Rectal smooth muscle tissue (tissue), 1 donor: ENCODE results near the gene SULT1E1.
A peak's percentile ranks its signal among the peaks of the same experiment; 100 is the strongest.
"Not testable (repeated sequence)": the region's sequence is repeated elsewhere in the genome, so short reads cannot be mapped to it uniquely, and the experiment has no call there.

Experiments used
- H3K27ac ChIP-seq: one replicate; pipeline ENCODE4 v1.7.0; 2013; ENCODE audit warnings: low read depth, low read length, inconsistent platforms
- H3K27me3 ChIP-seq: one replicate; pipeline ENCODE4 v1.7.0; 2013; ENCODE audit warnings: low read length; ENCODE audit not compliant: control insufficient read depth, insufficient read depth
- H3K36me3 ChIP-seq: one replicate; pipeline ENCODE4 v1.7.0; 2013; ENCODE audit warnings: low read length; ENCODE audit not compliant: control insufficient read depth, insufficient read depth
- H3K4me1 ChIP-seq: one replicate; pipeline ENCODE4 v1.7.0; 2013; ENCODE audit warnings: low read length; ENCODE audit not compliant: control insufficient read depth, insufficient read depth
- H3K4me3 ChIP-seq: one replicate; pipeline ENCODE4 v1.7.0; 2013; ENCODE audit warnings: low read length
- H3K9ac ChIP-seq: one replicate; pipeline ENCODE4 v1.7.0; 2013; ENCODE audit warnings: low read length

SULT1E1 gene

DNA sequence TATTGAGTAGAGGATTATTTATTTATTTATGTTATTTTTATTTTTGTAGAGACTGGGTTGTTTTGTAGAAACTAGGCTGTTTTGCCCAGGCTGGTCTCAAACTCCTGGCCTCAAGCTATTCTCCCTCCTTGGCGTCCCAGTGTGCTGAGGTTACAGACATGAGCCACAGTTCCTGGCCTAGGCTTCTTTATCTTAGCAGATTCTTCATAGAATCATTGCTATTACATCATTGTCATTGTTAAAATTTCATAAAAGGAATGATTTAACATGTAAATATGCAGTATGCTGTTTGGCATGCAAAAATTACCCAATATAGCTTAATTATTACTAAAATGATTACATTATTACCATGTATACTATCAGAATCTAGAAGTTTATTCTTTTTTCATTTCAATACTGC, 24.2 kb downstream of the SULT1E1 start:
- Histone ChIP-seq H3K27me3 (no peaks in the 10 kb centered on the region), H3K27ac (no peak overlapping the region), H3K9ac (no peak overlapping the region), H3K4me3 (no peak overlapping the region), H3K36me3 (no peaks in the 10 kb centered on the region), H3K4me1 (no peaks in the 10 kb centered on the region)

DNA sequence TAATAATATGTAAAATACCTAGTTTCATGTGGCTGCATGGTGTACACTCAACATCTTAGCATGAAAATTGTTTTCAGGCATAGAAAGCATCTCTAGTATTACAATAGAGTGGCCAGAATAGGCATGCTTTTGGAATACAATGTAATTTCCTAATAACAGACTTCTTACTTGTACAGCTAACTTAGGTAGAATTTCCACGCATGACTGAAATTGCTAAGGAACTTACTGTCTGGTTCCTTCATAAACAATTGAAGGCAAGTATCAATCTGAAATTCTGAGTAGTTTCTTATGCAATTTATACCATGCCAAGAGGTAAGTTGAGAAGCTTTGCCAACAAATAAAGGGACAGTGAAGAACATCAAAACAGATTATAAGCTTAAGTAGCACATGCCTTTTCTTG, 26.7 kb downstream of the SULT1E1 start:
- H3K36me3 ChIP-seq, result no peaks in the 10 kb centered on the region
- H3K27ac ChIP-seq, result no peak overlapping the region
- H3K27me3 ChIP-seq, result no peaks in the 10 kb centered on the region
- H3K4me1 ChIP-seq, result no peaks in the 10 kb centered on the region
- H3K9ac ChIP-seq, result no peak overlapping the region
- no peak overlapping the region for H3K4me3 ChIP-seq

DNA sequence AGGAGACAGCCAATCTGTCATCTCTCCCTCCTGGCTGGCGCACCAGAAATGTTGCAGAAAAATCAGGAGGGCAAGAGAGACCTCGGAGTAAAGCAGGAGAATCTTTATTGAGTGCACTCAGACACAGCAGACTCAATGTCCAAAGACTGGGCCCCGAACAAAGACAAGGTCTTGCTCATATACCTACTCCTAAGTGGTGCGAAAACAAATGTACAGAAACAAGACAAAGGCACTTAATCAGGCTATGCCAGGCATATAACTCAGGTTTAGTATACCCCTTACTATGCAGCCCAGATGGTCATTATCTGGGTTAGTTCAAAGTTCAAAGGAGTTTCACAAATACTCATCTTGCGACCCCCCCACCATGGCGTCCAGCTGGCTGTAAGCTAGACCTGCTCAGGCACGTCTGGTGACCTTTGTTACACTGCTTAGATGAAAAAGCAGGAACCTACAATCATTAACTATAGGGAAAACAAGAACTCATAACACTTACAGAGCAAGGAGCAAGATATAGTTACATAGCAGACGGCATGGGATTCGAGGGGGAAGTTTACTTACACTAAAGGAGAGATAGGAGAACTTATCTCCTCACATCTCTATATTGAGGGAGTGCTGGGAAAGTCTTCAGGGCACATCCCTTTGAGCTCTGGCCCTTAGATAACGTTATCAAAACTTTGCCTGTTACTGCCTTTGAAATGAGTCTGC, 27.5 kb downstream of the SULT1E1 start:
- peak overlapping the region; percentile 17 for H3K4me3 ChIP-seq

DNA sequence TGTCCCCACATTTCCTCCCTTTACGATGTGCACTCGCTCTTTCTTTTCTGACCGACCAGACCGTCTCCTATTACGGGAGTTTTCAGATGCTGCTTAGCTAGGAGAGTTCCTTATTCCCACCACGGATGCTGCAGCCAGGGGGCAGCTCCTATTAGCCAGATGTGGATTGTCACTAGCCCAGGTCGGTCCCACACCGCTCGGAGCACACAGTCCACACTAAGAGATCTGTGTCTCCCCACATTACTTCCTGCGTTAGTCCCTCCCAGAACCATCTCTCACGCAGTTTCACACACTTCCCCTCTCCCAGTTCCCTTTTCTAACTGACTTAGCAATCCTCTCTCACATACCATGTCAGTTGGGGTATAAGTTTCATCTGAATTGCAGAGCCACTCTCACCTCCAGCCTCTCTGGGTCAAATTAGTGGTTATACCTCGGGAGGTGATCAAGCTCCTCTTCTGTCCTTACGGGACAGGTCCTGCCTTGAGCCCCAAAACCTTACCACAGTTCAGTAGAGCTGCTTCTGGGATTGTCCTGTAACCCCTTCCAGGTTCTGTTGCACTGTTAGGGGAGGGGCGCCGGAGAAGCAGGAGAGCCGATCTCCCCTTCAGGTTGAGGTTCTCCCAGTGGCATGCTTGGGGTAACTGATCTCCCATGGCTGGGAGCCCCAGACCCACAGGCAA, 28.2 kb downstream of the SULT1E1 start:
- Histone ChIP-seq H3K9ac (no peak overlapping the region), H3K27me3 (no peaks in the 10 kb centered on the region), H3K4me3 (peak overlapping the region; percentile 17), H3K4me1 (no peaks in the 10 kb centered on the region), H3K27ac (no peak overlapping the region), H3K36me3 (no peaks in the 10 kb centered on the region)

More for the DNA sequence above, 27.5 kb downstream of the SULT1E1 start:
- Histone ChIP-seq H3K27me3 (no peaks in the 10 kb centered on the region), H3K4me1 (no peaks in the 10 kb centered on the region), H3K27ac (no peak overlapping the region), H3K9ac (no peak overlapping the region), H3K36me3 (no peaks in the 10 kb centered on the region)

DNA sequence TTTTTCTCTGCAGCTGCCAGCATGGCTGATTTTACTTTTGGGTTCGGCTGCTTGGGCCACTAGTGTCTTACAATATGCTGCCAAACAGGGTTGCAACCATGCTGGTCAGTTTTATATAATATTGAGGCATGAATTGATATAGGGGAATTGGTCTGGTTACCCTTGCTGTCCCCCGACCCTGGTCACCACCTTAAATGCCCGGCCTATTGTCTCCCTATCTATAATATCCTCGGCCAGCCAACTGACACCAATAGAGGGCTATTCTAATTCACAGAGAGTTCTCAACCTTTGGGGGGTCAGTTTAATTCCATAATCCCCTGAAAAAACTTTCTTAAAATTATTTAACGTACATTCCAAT, 28.7 kb downstream of the SULT1E1 start:
- Histone ChIP-seq H3K36me3 (no peaks in the 10 kb centered on the region), H3K9ac (no peak overlapping the region), H3K27me3 (no peaks in the 10 kb centered on the region), H3K4me3 (peak overlapping the region; percentile 17), H3K27ac (no peak overlapping the region), H3K4me1 (no peaks in the 10 kb centered on the region)

DNA sequence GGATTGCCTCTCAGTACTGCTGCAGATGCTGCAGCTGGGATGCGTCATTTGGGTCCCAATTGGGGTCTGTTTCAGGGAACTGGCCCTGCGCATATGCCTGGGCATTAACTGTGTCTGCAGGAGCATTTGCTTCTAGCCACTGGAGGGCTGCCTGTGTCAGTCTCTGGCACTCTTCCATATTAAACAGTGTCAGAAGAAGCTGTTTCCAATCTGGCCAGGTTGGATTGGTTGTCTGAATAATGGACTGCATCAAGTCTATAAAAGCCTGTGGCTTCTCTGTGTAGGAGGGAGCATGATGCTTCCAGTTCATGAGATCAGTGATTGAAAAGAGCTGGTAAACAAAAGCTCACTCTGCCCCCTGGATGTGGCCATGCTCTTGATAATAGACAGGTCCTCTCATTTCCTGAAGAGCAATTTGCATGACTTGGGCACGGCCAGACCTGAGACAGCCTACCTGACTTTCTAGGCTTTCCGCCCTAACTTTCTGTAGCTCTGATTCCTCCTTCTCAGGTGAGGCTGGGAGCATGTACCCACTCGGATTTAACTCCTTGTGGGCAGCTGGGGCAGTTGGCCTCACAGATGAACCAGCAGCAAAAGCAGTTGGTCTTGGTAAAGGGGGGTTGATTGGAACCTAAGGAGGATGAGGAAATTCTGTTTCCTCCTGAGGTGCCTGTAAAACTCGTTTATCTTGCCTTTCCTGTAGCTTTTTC, 29.2 kb downstream of the SULT1E1 start:
- H3K4me1 ChIP-seq, result no peaks in the 10 kb centered on the region
- no peak overlapping the region for H3K9ac ChIP-seq
- peak overlapping the region; percentile 47 for H3K4me3 ChIP-seq
- no peaks in the 10 kb centered on the region for H3K36me3 ChIP-seq
- no peaks in the 10 kb centered on the region for H3K27me3 ChIP-seq
- H3K27ac ChIP-seq, result no peak overlapping the region

DNA sequence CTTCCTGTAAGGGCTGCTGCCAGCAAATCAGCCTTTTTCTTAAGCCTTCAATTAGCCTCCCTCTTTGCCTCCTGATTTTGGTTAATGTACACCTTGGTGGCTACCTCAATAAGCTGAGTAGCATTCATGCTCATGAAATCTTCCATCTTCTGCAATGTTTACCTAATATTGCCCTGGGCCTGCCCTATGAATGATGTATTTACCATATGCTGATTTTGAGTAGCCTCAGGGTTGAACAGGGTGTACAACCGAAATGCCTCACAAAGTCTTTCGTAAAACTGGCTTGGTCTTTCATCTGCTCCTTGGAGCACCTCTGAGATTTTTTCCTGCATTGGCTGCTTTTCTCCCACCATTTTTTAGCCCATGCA, 29.8 kb downstream of the SULT1E1 start:
- Histone ChIP-seq H3K9ac (no peak overlapping the region), H3K27ac (no peak overlapping the region), H3K27me3 (no peaks in the 10 kb centered on the region), H3K4me3 (no peak overlapping the region), H3K36me3 (no peaks in the 10 kb centered on the region), H3K4me1 (no peaks in the 10 kb centered on the region)

DNA sequence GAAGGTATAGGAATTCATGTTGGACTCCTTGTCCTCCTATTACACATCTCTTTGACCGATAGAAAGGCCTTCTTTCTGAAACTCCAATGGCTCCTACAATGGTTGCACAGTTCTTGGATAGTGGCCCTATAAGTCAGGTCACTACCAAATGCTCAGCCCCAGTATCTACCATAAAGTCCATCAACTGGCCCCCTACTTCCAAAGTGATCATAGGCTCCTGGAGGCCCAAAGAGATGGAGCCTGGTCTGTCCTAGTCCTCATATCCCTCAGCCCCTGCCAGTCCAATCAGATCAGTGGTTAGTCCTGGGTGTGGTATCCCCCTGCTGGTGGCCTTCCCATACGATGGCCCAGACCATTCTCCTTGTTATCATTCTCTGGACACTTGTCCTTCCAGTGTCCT, 30.3 kb downstream of the SULT1E1 start:
- no peaks in the 10 kb centered on the region for H3K4me1 ChIP-seq
- H3K36me3 ChIP-seq, result no peaks in the 10 kb centered on the region
- H3K4me3 ChIP-seq, result no peak overlapping the region
- no peak overlapping the region for H3K27ac ChIP-seq
- no peaks in the 10 kb centered on the region for H3K27me3 ChIP-seq
- no peak overlapping the region for H3K9ac ChIP-seq

DNA sequence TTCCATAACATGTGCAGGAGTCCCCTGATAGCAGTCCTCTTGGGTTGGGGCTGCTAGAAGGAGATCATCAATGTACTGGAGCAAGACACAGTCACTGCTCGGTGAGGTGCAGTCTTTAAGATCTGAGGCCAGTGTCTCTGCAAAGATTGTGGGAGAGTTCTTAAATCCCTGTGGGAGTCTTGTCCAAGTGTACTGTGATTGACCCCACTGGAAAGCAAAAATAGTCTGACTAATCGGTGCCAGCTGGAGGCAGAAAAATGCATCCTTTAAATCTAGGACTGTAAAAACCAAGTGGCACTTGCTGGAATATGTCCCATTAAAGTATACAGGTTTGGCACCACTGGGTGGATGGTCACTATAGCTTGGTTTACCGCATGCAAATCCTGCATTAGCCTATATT, 31.1 kb downstream of the SULT1E1 start:
- Histone ChIP-seq H3K36me3 (no peaks in the 10 kb centered on the region), H3K27ac (no peak overlapping the region), H3K9ac (no peak overlapping the region), H3K4me1 (no peaks in the 10 kb centered on the region), H3K4me3 (no peak overlapping the region), H3K27me3 (no peaks in the 10 kb centered on the region)

DNA sequence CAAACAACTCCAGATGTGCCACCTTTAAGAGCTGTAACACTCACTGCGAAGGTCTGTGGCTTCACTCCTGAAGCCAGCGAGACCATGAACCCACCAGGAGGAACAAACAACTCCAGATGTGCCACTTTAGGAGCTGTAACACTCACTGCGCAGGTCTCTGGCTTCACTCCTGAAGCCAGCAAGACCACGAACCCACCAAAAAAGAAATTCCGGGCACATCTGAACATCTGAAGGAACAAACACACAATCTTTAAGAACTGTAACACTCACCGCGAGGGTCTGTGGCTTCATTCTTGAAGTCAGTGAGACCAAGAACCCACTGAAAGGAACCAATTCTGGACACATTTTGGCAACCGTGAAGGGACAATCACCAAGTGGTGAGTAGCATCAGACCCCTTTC, 34.9 kb downstream of the SULT1E1 start:
- H3K4me3 ChIP-seq, H3K4me1 ChIP-seq, H3K27me3 ChIP-seq, H3K36me3 ChIP-seq, H3K27ac ChIP-seq, H3K9ac ChIP-seq: not testable (repeated sequence)

DNA sequence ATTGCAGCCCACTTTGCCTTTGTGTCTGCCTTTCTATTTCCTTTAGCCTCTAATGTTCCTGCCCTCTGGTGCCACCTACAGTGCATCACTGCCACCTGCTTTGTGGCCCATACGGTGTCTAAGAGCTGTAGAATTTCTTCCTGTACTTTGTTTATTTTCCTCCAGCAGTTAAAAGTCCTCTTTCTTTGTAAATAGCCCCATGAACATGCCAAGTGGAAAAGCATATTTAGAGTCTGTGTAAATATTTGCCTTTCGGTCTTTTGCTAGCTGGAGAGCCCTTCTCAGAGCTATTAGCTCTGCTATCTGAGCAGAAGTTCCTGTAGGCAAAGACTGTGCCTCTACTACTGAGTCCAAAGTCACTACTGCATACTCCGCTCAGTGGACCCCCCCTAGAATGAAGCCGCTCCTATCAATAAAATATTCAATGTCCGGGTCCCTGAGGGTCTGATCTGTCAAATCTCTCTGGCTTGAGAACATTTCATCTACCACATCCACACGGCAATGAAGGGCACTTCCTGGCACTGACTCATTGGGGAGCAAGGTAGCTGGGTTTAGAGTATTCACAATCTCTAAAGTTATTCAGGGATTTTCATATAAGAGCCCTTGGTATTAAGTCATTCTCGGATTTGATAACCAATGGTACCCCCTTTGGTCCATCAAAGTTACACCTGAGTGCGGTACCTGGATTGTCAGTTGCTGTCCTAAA, 36.3 kb downstream of the SULT1E1 start:
- no peak overlapping the region for H3K4me3 ChIP-seq
- H3K9ac ChIP-seq, result no peak overlapping the region
- no peaks in the 10 kb centered on the region for H3K27me3 ChIP-seq
- no peak overlapping the region for H3K27ac ChIP-seq
- H3K4me1 ChIP-seq, result no peaks in the 10 kb centered on the region
- H3K36me3 ChIP-seq, result no peaks in the 10 kb centered on the region

DNA sequence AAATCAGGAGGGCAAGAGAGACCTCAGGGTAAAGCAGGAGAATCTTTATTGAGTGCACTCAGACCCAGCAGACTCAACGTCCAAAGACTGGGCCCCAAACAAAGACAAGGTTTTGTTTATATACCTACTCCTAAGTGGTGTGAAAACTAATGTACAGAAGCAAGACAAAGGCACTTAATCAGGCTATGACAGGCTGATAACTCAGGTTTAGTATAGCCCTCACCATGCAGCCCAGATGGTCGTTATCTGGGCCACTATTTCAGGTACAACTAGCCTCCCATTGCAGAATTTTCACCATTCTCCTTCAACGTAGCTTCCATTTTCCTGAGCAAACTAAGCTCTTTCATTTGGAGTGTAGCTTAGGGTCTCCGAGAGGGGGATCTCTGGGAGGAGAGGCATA, 36.9 kb downstream of the SULT1E1 start:
- Histone ChIP-seq H3K4me3 (no peak overlapping the region), H3K36me3 (no peaks in the 10 kb centered on the region), H3K9ac (no peak overlapping the region), H3K27ac (no peak overlapping the region), H3K27me3 (no peaks in the 10 kb centered on the region), H3K4me1 (no peaks in the 10 kb centered on the region)
